ENCODE data around the gene NPAS3.

NPAS3 gene

DNA sequence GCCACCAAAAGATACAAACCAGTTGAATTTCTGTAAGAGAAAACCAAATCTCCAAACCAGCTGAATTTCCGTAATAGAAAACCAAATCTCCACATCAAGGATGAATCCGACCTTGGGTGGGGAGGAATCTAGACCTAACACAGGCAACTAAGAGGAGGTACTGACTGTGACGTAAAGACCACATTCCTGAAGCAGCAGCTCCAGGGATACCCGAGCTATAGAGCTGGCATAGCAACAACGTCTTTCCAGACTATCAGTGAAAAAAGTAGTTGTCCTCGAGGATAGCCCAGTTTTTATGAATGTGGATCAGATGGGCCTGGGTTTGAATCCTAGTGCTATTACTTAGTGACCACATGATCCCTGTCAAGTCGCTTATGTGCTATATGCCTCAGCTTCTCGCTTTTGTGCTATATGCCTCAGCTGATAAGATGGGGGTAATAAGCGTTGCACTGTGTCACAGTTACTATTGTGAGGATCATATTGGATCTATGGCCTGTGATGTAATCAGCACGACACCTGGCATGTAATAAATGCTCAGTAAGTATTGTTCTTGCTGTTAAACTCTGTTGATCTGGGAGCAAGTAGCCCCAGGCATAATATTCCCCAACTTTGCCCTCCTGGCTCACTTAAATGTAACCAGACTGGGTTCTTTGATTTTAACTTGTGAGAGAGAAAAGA, 898.4 kb downstream of the NPAS3 start:
- no peak for DNase-seq (ENCODE audit: low spot score)

DNA sequence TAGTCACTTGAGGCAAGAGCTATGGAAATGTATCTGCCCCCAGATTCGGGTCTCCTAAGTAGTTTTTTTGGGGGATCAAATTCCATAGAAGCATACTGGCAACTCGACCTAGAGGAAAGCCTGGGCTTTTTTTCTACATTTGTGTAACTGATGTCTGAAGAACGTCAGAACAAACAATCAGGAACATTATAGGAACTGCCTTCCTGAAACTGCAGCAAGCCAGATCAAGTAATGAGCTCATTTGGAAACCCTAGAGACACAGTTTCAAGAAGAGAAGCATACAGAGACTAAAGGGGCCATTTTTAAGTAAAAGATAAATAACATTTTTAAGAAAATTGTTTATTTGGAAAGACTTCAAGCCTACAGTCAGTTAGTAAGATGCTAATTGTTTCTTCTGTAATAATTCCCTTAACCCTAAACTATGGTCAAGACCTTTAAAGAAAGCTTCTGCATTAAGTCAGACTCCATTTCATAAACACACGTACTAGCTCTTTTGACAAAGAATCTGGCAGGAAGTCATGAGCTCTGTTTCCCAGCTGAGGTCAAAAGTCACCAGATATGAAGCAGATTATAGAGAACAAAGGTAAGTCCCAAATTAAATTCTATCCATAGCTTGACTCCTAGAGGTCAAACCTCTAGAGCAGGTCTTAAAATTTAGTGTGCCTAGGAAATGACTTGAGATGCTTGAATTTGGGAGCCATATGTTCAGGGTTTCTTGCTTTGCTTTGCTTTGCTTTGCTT, 899.4 kb downstream of the NPAS3 start:
- DNase-seq (ENCODE audit: low spot score) = no peak

DNA sequence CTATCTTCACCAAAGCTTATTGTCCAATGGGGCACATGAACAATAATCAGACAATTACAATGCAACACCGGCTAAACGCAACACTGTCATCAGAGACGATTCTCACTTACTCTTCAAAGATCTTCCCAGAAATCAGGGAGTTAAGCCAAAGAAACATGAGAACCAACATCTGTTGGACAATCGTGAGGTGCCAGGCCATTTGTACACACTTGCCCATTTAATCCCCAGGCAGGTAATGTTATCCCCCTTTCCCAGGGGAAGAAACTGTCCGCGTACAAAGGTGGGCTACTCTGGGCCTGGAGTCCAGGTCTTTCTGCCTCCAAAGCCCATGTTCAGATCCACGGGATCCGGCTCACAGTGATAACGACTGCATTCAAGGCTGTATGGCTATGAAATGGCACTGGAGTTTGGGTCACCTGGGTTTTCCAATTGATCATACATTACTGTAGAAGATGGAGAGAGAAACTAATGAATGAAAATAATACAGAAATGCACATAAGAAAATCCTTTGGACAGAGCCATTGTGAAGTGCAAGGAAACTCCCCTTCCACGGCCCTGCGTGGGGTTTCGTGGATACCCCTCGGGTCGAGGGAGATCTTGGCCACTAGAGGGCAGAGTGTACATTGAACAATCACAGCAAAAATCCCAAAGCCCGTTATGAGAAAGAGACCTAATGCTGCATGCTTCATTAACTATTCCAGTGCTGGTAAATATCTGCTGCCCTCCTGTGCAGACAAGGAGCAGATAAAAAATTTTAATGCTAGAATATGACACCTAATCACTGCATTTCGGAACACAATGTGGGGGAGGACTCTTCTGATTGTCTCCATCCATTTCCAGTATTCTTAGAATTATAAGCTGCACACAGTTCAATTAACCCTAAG, 900.8 kb downstream of the NPAS3 start:
- DNase-seq (ENCODE audit: low spot score) = peak; percentile 79

DNA sequence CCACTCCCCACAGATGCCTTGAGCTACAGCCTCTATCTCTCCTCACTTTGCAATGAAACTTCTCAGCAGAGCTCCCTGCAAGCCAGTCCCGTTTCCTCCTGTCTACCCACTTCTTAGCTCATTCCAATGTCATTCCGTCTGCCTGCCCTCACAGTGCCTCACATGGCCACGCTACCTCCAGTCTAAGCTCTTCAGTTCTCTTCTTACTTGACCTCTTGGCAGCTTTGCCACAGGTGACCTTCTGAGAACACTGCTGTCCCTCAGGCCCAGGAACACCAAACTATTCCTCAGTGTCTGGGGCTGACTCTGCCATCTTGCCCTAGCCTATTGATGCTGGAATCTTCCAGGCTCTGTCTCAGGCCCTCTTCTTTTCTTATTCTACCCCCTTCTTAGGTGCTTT, 902.1 kb downstream of the NPAS3 start:
- no peak for DNase-seq (ENCODE audit: low spot score)

DNA sequence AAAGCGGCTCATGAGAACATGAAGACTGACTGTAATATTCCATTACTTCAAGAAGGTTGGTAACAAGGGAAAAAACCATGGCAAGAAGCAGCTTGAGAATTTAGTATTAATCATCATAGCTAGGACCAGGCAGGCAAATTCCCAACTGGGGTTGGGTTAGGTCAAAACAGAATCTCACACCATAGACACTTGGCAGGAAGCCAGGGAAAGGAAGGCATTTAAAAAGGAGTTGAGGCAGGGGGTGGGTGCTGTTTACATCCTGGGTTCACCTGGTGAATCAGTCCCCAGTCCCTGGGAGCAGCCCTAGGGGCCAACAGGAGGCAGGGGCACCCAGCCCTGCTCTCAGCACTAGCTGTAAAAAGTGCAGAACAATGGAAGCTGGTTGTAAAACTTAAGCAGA, 903.6 kb downstream of the NPAS3 start:
- DNase-seq (ENCODE audit: low spot score) = no peak

DNA sequence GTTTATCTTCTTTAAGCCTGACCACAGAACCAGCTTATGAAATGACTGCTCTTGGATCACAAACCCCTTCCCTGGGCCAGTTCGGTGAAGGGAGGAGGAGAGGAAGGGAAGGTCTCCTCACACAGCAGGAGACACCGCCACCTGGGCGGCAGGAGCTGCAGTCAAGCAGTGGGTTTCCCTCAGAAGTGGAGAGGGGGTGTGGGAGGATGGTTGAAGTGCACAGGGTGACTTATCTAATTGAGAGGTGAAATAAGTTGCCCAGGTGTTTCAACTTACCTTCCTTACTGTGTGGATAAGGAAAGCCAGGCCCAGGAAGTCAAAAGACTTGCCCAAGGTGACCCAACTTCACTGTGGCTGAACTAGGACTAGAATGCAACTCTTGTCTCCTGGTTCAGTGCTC, 905.4 kb downstream of the NPAS3 start:
- no peak for DNase-seq (ENCODE audit: low spot score)

DNA sequence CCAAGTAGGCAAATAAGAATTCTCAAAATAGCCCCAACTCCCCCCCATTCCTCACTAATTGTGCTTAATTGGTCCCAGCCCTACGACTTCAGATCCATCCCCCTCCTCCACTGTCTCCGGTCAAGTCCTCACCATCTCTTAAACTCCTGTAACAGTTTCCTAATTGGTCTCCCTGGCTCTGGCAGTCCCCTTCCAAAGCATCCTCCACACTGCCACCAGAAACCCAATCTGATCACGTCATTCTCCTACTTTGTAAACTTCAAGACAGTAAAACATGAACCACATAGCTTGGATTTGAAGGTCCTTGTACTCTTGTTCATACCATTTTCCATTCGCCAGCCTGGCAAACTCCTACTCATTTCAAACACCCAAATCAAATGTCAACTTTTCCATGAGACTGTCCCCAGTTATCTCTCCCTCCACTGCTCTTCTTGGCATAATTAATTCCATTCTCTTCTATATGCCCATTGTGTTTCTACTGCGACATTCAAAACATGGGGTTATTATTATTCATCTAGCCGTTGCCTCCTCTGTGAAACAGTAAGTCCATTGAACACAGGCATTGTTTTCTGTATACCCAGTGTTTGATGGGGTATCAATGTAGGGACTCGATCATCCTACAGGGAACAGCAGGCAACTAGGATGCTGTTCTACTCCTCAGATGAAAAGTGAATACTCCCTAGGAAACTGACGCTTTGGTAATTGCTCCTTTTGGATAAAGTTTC, 907.6 kb downstream of the NPAS3 start:
- DNase-seq (ENCODE audit: low spot score) = no peak

DNA sequence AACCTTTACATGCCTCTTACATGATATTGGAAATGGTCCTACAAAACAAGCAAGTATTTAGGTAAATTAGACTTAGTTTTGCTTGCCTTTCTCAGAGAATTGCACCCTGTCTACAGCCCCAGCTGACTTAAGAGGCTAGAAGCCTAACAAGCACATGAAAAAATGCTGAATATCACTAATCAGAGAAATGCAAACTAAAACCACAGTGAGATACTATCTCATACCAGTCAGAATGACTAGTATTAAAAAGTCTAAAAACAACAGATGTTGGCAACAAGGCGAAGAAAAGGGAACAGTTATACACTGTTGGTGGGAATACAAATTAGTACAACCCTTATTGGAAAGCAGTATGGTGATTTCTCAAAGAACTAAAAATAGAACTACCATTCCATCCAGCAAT, 908.4 kb downstream of the NPAS3 start:
- no peak for DNase-seq (ENCODE audit: low spot score)

DNA sequence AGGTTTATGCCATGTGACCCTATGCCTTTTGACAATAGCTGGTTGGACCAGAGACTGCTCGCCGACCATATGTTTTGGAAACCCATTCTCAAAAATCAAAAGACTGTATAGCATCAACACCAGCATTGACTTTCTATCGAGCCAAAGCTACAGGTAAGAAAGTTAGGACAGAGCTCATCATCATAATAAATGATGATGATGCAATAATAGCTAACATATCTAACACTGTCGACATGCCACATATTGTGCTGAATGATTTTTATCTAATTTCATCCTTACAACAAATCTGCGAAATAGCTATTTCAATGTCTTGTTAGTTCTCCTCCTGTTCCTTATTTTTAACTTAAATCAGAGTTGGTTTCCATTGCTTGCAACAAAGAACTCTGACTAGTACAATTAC, 909.3 kb downstream of the NPAS3 start:
- no peak for DNase-seq (ENCODE audit: low spot score)

DNA sequence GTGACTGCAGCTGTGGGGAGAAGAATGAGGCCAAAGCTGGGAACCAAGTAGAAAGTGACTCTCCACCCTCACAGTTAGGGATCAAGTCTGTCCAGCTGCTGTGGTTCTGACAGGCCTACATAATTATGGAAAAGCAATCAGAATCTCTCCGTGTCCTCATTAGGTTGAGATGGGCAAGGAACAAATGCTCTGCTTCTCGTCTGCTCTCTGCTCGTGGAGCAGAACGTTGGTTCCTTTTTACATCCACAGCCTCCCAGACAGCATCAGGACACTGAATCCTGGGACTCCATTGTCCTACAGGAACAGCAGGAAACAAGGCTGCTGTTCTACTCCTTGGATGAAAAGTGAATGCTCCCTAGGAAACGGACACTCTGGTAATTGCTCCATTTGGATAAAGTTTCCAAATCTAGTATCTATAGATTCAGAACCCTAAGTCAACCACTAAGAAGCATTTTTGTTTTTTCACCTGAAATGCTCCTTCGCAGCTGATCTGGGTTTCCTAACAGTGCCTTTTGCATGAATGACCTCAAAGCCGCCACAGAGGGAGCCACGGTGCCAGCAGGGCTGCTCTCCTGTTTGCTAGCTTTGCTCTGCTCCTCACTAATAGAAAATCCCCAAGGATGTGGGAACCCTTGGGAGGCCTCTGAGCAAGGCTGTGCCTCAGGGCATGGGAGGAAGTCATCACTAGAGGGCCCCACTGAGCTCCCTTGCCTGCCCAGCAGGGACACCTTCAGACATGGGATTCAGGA, 910.2 kb downstream of the NPAS3 start:
- peak; percentile 60 for DNase-seq (ENCODE audit: low spot score)

DNA sequence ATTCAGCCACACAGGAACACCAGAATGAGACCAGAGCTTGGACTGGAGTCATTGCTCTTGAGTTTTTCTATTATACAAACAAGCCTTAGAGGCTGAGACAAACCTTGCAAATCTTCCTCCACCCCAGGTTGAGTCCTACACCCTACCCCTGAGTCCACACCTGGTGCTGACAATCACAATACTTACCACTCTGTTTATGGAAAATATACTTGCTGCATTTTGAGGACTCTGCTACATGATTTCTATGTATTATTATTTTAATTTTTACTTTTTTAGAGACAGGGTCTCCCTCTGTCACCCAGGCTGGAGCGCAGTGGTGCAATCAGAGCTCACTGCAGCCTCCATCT, 910.7 kb downstream of the NPAS3 start:
- DNase-seq (ENCODE audit: low spot score) = no peak

DNA sequence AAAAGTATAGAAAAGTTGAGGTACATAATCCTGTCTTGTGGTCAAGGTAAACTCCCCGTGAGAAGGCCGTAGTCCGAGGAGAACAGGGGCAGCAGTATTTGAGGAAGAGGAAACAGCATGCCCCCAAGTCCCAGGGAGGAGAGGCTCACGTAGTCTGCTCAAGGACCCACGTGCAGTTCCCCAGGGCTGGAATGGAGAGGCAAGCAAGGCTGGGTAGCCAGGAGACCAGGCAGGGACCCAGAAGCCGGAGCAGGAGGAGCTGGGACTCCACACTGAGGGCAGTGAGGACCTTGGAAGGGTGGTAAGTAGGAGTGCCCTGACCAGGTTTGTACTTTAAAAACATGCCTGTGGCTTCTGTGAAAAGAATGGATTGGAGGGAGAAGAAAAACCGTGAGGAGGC, 912.1 kb downstream of the NPAS3 start:
- DNase-seq (ENCODE audit: low spot score) = no peak

DNA sequence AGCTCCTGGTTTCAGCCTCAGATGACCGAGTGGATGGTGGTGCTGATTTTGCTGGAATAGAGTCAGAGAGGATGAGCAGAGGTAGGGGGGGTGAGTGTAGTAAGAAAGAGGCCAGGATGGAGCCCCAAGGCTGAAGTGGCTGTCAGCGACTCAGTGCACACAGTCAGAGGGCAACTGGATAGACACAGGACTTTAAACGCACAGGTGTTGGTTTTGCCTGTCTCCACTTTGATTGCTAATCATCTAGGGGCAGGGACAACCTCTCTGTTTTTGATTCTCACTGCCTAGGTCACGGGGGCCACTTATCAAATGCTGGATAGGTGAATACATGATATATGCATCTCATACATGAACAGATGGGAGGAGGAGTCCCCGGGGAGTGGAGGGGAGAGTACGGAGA, 912.7 kb downstream of the NPAS3 start:
- no peak for DNase-seq (ENCODE audit: low spot score)

DNA sequence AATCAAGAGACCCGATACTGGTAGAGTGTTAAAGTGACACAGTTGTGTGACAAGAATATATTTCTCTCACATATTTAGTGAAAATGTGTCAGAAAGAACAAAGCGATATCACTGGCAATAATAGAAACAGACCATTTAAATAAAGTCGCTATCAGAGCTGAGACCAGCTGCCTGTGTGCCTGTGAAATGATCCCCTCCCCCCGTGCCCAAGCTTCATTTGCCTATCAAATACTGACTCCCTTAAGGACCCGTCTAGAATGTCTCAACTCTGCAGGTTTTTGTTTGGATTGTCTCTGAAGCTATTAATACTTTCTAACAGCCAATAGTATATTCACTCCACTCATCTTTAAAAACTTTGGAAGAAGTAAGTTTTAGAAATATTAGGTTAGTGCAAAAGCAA, 913.3 kb downstream of the NPAS3 start:
- no peak for DNase-seq (ENCODE audit: low spot score)

Measured in AG20443 (cell line).